IMR-90 (cell line): Measurements from ENCODE around the gene SP2.

Experiments
- BHLHE40 ChIP-seq: fragments of 150-350 bp; IDR thresholded peaks from 2 replicates; pipeline ENCODE4 v1.6.1; 2016; ENCODE audit warnings: mild to moderate bottlenecking, low read depth, low read length
- CEBPB ChIP-seq: IDR thresholded peaks from 2 replicates; pipeline ENCODE4 v1.6.1; 2012; ENCODE audit warnings: low read depth, low read length, improper control_type of control experiment
- FOS ChIP-seq: fragments of 150-350 bp; IDR thresholded peaks from 2 replicates; pipeline ENCODE4 v1.6.1; 2016; ENCODE audit warnings: low read depth, low read length
- MAFK ChIP-seq: IDR thresholded peaks from 2 replicates; pipeline ENCODE4 v1.6.1; 2012; ENCODE audit warnings: low read depth, low read length, improper control_type of control experiment
- MAZ ChIP-seq: IDR thresholded peaks from 2 replicates; pipeline ENCODE4 v1.6.1; 2012; ENCODE audit warnings: low read depth, mild to moderate bottlenecking, low read length, improper control_type of control experiment, moderate library complexity, borderline replicate concordance
- MXI1 ChIP-seq: IDR thresholded peaks from 2 replicates; pipeline ENCODE4 v1.6.1; 2012; ENCODE audit warnings: low read depth, mild to moderate bottlenecking, low read length, moderate library complexity, borderline replicate concordance
- POLR2A ChIP-seq: IDR thresholded peaks from 2 replicates; pipeline ENCODE4 v1.6.1; 2012; ENCODE audit warnings: mild to moderate bottlenecking, low read depth, low read length
- RAD21 ChIP-seq: IDR thresholded peaks from 2 replicates; pipeline ENCODE4 v1.6.1; 2012; ENCODE audit warnings: low read length, improper control_type of control experiment
- RCOR1 ChIP-seq: IDR thresholded peaks from 2 replicates; pipeline ENCODE4 v1.6.1; 2012; ENCODE audit warnings: mild to moderate bottlenecking, low read length, improper control_type of control experiment; ENCODE audit not compliant: insufficient replicate concordance
- RFX5 ChIP-seq: IDR thresholded peaks from 2 replicates; pipeline ENCODE4 v1.8.0; 2012; ENCODE audit warnings: low read depth, mild to moderate bottlenecking, low read length, moderate library complexity
- SMC3 ChIP-seq: fragments of 150-350 bp; IDR thresholded peaks from 2 replicates; pipeline ENCODE4 v1.6.1; 2016; ENCODE audit warnings: low read depth, mild to moderate bottlenecking, antibody characterized with exemption, low read length, moderate library complexity
- TF ChIP-seq, protein P1 (sequence below): conservative IDR thresholded peaks from 2 replicates; pipeline ENCODE4 v1.5.1; 2012; ENCODE audit warnings: mild to moderate bottlenecking, low read depth, low read length, improper control_type of control experiment
- TF ChIP-seq, protein P2 (sequence below): fragments of 150-350 bp; IDR thresholded peaks from 2 replicates; pipeline ENCODE4 v1.6.1; 2017; ENCODE audit warnings: mild to moderate bottlenecking, antibody characterized with exemption, low read length, low read depth
- TF ChIP-seq, protein P3 (sequence below): fragments of 150-350 bp; IDR thresholded peaks from 2 replicates; pipeline ENCODE4 v1.6.1; 2016; ENCODE audit warnings: low read depth, mild to moderate bottlenecking, low read length, moderate library complexity, borderline replicate concordance

DNA sequence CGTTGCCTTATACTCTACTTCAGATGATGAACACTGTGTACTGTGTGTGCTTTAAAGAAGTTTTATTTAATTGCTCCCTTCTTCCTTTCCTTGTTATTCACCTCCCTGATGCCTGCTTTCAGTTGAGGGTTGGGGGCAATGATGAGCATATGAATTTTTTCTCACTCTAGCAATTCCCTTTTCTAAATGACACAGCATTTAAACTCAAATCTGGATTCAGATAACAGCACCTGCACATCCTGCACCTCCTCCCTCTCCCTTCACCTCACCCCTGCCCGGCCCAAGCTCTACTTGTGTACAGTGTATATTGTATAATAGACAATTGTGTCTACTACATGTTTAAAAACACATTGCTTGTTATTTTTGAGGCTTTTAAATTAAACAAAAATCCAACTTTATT lies 32.4 kb downstream of the SP2 start:
- TF ChIP-seq, protein P1, sequence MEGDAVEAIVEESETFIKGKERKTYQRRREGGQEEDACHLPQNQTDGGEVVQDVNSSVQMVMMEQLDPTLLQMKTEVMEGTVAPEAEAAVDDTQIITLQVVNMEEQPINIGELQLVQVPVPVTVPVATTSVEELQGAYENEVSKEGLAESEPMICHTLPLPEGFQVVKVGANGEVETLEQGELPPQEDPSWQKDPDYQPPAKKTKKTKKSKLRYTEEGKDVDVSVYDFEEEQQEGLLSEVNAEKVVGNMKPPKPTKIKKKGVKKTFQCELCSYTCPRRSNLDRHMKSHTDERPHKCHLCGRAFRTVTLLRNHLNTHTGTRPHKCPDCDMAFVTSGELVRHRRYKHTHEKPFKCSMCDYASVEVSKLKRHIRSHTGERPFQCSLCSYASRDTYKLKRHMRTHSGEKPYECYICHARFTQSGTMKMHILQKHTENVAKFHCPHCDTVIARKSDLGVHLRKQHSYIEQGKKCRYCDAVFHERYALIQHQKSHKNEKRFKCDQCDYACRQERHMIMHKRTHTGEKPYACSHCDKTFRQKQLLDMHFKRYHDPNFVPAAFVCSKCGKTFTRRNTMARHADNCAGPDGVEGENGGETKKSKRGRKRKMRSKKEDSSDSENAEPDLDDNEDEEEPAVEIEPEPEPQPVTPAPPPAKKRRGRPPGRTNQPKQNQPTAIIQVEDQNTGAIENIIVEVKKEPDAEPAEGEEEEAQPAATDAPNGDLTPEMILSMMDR, result no peak
- TF ChIP-seq RAD21 (no peak), BHLHE40 (no peak), POLR2A (no peak), MXI1 (no peak), RCOR1 (no peak), CEBPB (no peak), MAFK (no peak), FOS (no peak), RFX5 (no peak), SMC3 (no peak), MAZ (no peak)
- TF ChIP-seq, protein P2, sequence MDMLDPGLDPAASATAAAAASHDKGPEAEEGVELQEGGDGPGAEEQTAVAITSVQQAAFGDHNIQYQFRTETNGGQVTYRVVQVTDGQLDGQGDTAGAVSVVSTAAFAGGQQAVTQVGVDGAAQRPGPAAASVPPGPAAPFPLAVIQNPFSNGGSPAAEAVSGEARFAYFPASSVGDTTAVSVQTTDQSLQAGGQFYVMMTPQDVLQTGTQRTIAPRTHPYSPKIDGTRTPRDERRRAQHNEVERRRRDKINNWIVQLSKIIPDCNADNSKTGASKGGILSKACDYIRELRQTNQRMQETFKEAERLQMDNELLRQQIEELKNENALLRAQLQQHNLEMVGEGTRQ, result no peak
- TF ChIP-seq, protein P3, sequence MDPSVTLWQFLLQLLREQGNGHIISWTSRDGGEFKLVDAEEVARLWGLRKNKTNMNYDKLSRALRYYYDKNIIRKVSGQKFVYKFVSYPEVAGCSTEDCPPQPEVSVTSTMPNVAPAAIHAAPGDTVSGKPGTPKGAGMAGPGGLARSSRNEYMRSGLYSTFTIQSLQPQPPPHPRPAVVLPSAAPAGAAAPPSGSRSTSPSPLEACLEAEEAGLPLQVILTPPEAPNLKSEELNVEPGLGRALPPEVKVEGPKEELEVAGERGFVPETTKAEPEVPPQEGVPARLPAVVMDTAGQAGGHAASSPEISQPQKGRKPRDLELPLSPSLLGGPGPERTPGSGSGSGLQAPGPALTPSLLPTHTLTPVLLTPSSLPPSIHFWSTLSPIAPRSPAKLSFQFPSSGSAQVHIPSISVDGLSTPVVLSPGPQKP, result no peak
